NOMO-1 treated with DMSO at 0.1 percent for 48 hours (cell line): ENCODE results near the gene TMEFF1.

ENCODE experiments used
- DNase-seq: peaks from one replicate; lab custom pipeline; 2025; ENCODE audit not compliant: unreplicated experiment; lab: John Stamatoyannopoulos, UW

The TMEFF1 gene

DNA sequence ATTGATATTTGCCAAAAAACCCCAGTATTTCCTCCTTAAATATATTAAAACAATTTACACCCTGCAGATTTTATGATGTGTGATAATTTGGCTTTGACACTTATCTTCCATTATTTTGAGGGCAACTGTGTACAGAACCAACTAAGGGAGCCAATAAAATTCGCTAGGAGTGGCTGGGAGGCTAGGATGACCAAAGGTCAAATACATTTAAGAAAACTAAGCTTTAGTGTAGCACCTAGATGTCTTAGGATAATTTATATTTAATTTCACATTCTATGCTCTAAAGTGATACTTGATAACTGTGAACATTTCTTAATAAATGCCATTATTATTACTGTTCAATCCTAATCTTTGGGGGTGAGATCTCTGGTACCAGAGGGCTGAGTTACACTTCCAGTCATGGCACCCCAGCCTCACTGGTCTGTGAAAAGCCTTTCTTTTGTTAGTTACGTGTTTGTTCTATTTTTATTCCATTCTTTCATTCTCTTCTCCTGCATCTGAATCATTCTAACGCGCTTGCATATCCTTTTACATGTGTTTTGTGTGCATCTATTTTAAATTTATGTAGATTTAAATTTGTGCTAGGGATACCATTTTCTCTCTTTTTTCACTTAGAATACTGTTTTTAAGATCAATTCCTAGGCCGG is 26.9 kb upstream of the TMEFF1 start:
- DNase-seq, result no peak

GRCh38 chr9:100447041-100447440 is 25.9 kb upstream of the TMEFF1 start:
- no peak for DNase-seq

DNA sequence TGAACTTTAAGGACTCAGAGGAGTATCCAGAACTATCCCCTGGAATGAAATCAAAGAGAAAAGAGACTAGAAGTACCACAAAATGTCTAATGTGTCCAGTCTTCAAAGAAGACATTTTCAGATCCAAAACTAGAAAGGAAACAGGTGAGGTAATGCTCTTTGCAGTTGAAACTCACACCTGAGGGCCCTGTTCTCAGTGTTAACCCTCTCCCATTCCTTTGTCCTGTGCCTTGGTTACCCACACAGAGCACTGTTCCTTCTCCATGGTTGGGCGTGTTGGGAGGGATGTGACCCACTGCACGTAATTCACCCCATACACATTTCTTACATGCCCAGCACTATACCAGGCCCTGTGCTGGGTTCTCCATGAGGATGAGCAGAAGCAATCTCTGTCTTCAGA is 24.7 kb upstream of the TMEFF1 start:
- no peak for DNase-seq

DNA sequence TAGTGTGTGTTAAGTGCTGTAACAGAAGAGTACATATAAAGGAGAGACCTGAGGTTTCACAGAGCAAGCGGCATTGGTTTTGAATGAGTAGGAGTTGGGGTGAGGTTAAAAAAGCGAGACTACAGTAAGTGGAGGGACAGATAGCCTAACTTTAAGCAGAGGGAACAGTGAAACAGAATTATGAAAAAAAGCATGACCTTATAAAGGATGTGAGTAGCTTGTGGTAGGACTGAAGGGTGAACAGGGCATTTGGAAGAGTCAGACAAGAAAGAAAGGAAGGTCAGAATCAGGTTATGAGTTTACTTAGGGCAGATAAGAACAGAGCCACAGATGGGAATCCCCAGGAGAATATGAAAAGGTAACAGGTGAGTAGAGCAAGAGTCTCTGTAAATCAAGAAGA is 23.5 kb upstream of the TMEFF1 start:
- no peak for DNase-seq

DNA sequence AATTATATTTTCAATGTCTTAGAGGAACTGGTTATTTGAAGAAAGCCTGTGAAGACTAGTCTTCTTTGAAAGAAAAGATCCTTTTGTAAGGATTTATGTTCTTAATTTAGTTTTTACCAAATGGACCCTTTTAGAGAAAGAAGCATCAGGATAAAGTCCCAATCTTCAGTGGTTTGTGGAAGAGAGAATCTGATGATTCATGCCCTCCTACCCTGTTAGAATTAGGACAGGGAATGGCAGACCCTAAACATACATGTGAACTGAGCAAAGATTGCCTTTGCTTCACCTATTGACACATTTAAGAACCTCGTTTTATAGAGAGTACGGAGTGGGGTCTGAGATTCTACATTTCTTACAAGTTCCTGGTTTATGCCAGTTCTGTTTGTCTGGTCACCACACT is 20.1 kb upstream of the TMEFF1 start:
- DNase-seq, result no peak

DNA sequence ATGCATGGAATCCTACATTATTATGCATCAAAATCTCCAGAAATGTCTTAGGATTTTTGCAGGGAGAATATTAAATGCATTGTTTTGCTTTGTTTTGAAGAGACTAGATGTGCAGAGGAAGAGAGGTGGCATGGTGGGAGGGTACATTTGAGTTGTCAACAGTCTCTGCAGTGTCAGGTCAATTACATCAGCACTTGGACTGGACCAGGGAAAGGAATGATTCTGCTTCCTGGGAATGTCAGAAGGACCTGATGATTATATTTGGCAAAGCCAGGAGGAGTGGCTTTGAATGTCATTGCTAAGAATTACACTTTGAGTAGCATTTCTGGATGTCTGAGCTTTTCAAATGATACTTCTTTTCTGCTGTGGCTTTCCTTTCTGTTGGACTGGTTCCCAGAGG is 17.5 kb upstream of the TMEFF1 start:
- no peak for DNase-seq

DNA sequence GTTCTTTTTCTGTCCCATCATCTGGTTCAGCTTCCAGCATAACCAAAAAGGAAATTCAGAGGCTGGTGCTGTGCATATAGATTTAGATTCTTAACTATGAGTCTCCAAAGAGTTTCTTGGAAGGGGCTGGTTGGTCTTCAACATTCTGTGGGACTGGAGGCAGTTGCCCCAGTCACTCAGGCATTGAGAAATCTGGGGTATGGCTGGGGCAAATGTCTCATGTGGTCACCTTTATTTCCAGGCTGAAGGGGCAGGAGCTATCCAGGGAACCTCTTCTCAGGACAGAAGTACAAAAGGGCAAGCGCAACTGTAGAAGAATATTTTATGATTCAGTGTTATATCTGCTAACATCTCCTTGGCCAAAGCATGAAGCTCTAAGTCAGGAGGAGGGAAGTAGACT is 15.4 kb upstream of the TMEFF1 start:
- DNase-seq, result no peak

- DNase-seq, result peak; percentile 11
Measured at GRCh38 chr9:100459963-100460362, 13.0 kb upstream of the TMEFF1 start.

- no peak for DNase-seq
Measured at GRCh38 chr9:100465274-100465673, 7.7 kb upstream of the TMEFF1 start.

GRCh38 chr9:100465761-100466160 is 7.2 kb upstream of the TMEFF1 start:
- no peak for DNase-seq

- DNase-seq, result no peak
Measured at GRCh38 chr9:100466171-100466828, 6.6 kb upstream of the TMEFF1 start.

GRCh38 chr9:100466829-100467221 is 6.1 kb upstream of the TMEFF1 start:
- no peak for DNase-seq

DNA sequence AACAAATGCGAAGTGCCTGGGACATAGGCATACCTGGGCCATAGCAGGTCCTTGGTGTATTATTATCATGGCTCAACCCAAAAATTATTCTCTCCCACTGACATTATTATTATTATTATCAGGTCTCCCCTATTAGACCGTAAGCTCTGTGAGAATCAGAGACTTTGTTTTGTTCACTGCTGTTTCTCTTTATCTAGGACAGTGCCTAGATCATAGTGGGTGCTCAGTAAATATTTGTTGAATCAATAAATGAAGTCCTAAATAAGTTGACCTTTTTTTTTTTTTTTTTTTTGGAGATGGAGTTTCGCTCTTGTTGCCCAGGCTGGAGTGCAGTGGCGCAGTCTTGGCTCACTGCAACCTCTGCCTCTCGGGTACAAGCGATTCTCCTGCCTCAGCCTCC is 4.9 kb upstream of the TMEFF1 start:
- DNase-seq, result no peak

- no peak for DNase-seq
Measured at GRCh38 chr9:100472268-100472667, 681 bp upstream of the TMEFF1 start.

- DNase-seq, result peak; percentile 12
Measured at GRCh38 chr9:100473276-100474081, 530 bp downstream of the TMEFF1 start.

DNA sequence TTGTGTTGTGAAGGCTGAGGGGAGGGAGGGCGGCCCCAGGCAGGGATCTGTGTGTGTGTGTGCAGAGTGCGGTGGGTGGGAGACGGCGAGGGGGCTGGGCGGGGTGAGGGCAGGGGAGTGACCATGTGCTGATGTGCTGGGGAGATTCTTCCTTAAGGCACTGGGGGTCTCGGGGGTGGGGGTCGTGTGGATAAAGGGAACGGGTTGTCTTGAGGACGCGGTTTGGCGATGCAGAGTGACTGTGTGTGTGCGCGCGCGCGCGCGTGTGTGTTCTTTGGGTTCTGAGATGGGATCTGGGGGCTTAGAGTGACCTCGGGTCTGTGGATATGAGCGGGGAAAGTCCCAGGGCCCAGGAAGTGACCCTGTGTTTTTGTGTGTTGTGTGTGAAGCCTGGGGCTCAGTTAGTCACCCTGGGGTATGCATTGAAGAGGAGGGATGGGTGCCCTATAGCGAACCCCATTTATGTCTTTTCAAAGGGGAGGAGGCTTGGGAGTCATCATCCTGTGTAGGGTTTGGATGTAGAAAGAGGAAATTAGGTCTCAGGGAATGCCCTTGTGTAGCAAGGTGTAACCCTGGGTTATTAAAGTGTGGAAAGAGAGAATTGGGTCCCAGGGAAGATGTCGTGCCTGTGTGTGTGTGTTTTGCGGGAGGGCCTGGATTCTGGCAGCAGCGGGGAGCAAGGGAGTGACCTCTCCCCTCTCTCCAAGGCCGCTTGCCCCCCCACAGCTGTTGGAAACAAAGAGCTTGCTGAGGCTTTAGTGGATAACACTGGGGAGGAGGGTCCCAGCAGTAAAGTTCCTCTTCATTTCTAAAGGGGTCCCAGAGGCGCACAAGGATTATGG is 1.4 kb downstream of the TMEFF1 start:
- no peak for DNase-seq

- DNase-seq, result no peak
Measured at GRCh38 chr9:100474924-100475276, 2.0 kb downstream of the TMEFF1 start.

DNA sequence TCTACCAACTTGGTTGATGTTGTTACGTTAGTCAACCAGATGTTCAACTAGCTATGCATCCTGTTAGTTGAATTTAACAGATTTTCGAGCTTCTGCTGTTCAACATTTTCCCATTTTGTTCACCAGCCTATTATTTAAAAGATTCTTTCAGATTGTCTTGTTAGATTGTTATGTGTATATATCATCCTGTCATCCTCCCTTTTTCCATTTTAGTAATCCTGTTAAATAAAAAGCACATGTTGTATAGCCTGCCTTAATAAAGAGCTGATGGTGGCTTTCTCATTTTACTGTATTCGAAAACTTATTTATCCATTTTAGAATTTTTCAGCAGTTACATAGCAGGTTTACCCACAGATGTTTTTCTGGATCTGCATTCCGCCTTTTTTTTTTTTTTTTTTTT is 4.3 kb downstream of the TMEFF1 start:
- DNase-seq, result no peak

DNA sequence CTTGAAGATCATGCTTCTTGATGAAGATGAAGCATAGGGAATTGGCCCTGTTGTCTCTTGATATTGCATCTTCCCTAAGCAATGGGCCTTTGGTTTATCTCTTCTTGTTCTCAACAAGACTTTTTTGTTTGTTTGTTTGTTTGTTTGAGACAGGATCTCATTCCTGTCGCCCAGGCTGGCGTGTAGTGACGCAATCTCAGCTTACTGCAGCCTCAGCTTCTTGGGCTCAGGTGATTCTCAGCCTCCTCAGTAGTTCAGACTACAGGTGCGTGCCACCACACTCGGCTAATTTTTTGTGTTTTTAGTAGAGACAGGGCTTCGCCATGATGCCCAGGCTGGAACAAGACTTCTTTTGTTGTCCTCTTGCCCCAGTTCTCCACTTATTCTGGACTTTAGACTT is 5.2 kb downstream of the TMEFF1 start:
- DNase-seq, result no peak

GRCh38 chr9:100479820-100480219 is 6.9 kb downstream of the TMEFF1 start:
- DNase-seq, result no peak

DNA sequence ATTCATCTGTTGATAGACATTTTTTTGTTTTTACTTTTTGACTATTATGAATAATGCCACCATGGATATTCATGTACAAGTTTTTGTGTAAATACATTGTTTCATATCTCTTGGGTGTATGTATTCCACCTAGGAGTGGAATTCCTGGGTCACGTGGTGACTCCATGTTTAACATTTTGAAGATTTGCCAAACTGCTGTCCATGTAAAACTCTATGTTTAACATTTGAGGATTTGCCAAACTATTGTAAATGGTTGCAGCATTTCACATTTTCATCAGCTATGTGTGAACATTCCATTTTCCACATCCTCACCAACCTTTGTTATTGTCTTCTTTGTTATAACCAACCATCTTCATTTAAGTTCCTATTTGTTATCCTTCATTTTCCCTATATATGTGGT is 12.2 kb downstream of the TMEFF1 start:
- DNase-seq, result no peak
